Effector memory CD4-positive, alpha-beta T cell (primary cell): Measurements from ENCODE around the gene HLA-DMA.
A peak's percentile ranks its signal among the peaks of the same experiment; 100 is the strongest.

Source experiments
- DNase-seq, 3 donors: peaks; one replicate each; pipeline ENCODE4 v3.0.0-alpha.2; 2020
- H3K27ac ChIP-seq: 2 replicates; pipeline ENCODE4 v1.7.0; 2013; ENCODE audit warnings: mild to moderate bottlenecking, low read length, moderate library complexity; ENCODE audit not compliant: insufficient read depth, poor library complexity, severe bottlenecking
- H3K27me3 ChIP-seq: replicated peaks from 2 replicates; pipeline ENCODE4 v1.7.0; 2013; ENCODE audit warnings: mild to moderate bottlenecking, low read length; ENCODE audit not compliant: insufficient read depth, control insufficient read depth, poor library complexity, severe bottlenecking
- H3K36me3 ChIP-seq: 2 replicates; pipeline ENCODE4 v1.7.0; 2013; ENCODE audit warnings: mild to moderate bottlenecking, low read length, moderate library complexity; ENCODE audit not compliant: control insufficient read depth, insufficient read depth
- H3K4me1 ChIP-seq: 2 replicates; pipeline ENCODE4 v1.7.0; 2013; ENCODE audit warnings: low read length, mild to moderate bottlenecking; ENCODE audit not compliant: control insufficient read depth, insufficient read depth, poor library complexity, severe bottlenecking
- H3K4me3 ChIP-seq: 2 replicates; pipeline ENCODE4 v1.7.0; 2013; ENCODE audit warnings: low read length, low read depth, mild to moderate bottlenecking; ENCODE audit not compliant: insufficient read depth, poor library complexity, severe bottlenecking
- H3K9me3 ChIP-seq: 2 replicates; pipeline ENCODE4 v1.7.0; 2013; ENCODE audit warnings: mild to moderate bottlenecking, low read length, moderate library complexity; ENCODE audit not compliant: control insufficient read depth

Gene HLA-DMA

DNA sequence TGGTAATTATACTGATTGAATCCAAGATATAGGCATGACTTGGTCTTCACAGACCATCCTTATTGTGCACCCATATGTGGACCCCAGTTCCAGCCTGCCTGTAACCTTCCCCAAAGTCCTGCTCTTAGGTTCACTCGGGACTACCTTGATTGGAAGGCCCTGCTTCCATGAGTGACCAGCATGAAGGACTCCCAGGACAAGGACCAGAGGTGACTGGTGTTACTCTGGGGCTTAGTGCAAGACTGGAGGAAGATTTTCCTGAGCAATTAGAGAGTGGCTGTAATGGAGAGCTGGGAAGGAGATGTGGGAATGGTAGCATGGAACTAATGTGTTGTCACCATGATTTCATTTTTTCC, 30.6 kb upstream of the HLA-DMA start:
- no peaks in the 10 kb centered on the region for H3K4me1 ChIP-seq
- no peak overlapping the region for H3K4me3 ChIP-seq
- no peak for DNase-seq
- H3K36me3 ChIP-seq = peaks cover 32% of the 10 kb centered on the region
- H3K27ac ChIP-seq = no peak overlapping the region
- no peaks in the 10 kb centered on the region for H3K27me3 ChIP-seq
- no peaks in the 10 kb centered on the region for H3K9me3 ChIP-seq

DNA sequence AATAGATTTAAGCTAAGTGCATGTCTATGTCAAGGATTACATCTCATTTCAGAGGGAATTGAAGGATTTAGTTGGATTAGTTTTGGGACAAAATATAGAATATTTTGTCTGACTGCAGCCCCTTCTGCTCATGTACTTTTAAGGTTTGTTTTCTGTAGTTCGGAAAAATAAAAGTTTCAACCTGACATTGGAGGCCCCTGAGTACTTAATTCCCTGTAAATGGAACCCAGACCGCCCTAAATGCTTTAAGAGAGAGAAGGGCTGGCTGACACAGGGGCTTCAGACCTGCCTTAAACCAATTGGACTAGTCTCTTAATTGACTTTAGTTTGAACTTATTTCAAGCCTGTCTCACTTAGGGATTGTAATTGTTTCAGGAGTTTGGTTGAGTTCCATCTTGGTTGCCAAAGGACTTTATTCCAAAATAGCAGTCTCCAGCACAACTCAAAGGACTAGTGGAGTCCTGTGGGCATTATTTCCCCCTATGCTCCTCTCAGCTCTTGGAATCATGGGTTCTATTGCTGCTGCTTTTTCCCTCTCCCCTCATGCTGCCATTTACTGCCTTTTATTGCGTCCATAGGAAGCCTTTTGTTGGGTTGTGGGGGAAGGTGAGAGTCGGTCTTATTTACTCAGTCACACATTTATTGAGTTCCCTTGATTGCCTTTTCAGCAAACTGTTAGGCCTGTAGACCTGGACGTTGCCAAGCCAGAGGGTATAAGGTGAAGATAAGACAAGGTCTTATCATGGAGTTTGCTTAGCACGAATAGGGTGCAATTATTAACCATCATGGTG, 30.0 kb upstream of the HLA-DMA start:
- H3K27ac ChIP-seq = no peak overlapping the region
- peaks cover 38% of the 10 kb centered on the region for H3K36me3 ChIP-seq
- DNase-seq = no peak
- H3K27me3 ChIP-seq = no peaks in the 10 kb centered on the region
- no peaks in the 10 kb centered on the region for H3K9me3 ChIP-seq
- H3K4me3 ChIP-seq = no peak overlapping the region
- no peaks in the 10 kb centered on the region for H3K4me1 ChIP-seq

- Histone ChIP-seq H3K4me1 (no peaks in the 10 kb centered on the region), H3K27ac (no peak overlapping the region), H3K4me3 (no peak overlapping the region), H3K9me3 (no peaks in the 10 kb centered on the region), H3K27me3 (no peaks in the 10 kb centered on the region), H3K36me3 (peaks cover 45% of the 10 kb centered on the region)
- DNase-seq = no peak
These were observed 29.3 kb upstream of the HLA-DMA start for GRCh38 chr6:32982084-32982701.

DNA sequence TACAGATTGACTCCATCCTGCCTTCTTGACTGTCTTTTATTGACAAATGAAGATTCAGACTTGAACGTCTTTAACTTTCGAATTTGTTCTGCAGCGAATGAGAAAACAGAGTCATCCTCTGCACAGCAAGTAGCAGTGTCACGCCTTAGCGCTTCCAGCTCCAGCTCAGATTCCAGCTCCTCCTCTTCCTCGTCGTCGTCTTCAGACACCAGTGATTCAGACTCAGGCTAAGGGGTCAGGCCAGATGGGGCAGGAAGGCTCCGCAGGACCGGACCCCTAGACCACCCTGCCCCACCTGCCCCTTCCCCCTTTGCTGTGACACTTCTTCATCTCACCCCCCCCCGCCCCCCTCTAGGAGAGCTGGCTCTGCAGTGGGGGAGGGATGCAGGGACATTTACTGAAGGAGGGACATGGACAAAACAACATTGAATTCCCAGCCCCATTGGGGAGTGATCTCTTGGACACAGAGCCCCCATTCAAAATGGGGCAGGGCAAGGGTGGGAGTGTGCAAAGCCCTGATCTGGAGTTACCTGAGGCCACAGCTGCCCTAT, 27.7 kb upstream of the HLA-DMA start:
- H3K9me3 ChIP-seq = no peaks in the 10 kb centered on the region
- H3K27ac ChIP-seq = no peak overlapping the region
- DNase-seq = no peak
- H3K36me3 ChIP-seq = peaks cover 61% of the 10 kb centered on the region
- H3K4me1 ChIP-seq = peaks cover 12% of the 10 kb centered on the region
- H3K4me3 ChIP-seq = no peak overlapping the region
- no peaks in the 10 kb centered on the region for H3K27me3 ChIP-seq

DNA sequence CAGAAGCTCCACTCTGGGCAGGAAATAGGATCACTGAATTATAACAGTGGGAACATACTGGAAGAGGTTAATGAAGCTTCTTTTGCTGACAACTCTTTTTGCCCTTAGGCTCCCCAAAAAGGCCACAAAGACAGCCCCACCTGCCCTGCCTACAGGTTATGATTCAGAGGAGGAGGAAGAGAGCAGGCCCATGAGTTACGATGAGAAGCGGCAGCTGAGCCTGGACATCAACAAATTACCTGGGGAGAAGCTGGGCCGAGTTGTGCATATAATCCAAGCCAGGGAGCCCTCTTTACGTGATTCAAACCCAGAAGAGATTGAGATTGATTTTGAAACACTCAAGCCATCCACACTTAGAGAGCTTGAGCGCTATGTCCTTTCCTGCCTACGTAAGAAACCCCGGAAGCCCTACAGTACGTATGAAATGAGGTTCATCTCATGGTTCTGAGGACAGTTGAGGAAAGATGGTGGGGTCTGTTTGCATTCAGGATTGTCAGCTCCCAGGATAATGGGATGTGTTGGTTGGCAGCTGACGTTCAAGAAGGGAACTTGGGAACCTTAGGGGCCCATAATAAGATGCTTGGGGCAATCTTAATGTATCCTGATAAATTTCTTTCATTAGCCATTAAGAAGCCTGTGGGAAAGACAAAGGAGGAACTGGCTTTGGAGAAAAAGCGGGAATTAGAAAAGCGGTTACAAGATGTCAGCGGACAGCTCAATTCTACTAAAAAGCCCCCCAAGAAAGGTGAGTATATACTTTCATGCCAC, 27.0 kb upstream of the HLA-DMA start:
- Histone ChIP-seq H3K4me3 (no peak overlapping the region), H3K27me3 (no peaks in the 10 kb centered on the region), H3K9me3 (no peaks in the 10 kb centered on the region), H3K27ac (no peak overlapping the region), H3K36me3 (peaks cover 68% of the 10 kb centered on the region), H3K4me1 (peaks cover 17% of the 10 kb centered on the region)
- DNase-seq = no peak

GRCh38 chr6:32977953-32978324, 25.0 kb upstream of the HLA-DMA start:
- DNase-seq = no peak
- Histone ChIP-seq H3K4me1 (peaks cover 26% of the 10 kb centered on the region), H3K27me3 (no peaks in the 10 kb centered on the region), H3K27ac (peak overlapping the region; percentile 11), H3K4me3 (no peak overlapping the region), H3K9me3 (no peaks in the 10 kb centered on the region), H3K36me3 (peaks cover 77% of the 10 kb centered on the region)

GRCh38 chr6:32977272-32977952, 24.5 kb upstream of the HLA-DMA start:
- H3K36me3 ChIP-seq = peaks cover 83% of the 10 kb centered on the region

DNA sequence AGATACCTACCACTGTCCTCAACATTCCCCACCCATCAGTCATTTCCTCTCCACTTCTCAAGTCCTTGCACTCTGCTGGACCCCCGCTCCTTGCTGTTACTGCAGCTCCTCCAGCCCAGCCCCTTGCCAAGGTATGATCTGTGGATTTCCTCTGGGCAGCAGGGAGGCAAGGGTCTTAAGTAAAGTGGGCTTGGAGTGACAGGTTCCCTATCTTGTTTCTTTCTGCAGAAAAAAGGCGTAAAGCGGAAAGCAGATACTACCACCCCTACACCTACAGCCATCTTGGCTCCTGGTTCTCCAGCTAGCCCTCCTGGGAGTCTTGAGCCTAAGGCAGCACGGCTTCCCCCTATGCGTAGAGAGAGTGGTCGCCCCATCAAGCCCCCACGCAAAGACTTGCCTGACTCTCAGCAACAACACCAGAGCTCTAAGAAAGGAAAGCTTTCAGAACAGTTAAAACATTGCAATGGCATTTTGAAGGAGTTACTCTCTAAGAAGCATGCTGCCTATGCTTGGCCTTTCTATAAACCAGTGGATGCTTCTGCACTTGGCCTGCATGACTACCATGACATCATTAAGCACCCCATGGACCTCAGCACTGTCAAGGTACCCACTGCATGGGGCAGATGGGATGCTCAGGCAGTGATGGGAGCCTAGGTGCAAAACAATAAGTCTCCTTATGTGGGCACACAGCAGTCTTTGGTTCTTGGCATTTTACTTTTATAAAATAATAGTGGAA, 23.6 kb upstream of the HLA-DMA start:
- no peaks in the 10 kb centered on the region for H3K27me3 ChIP-seq
- no peaks in the 10 kb centered on the region for H3K9me3 ChIP-seq
- peaks cover 82% of the 10 kb centered on the region for H3K36me3 ChIP-seq
- H3K4me3 ChIP-seq = no peak overlapping the region
- peaks cover 26% of the 10 kb centered on the region for H3K4me1 ChIP-seq
- DNase-seq = no peak
- H3K27ac ChIP-seq = no peak overlapping the region

More at GRCh38 chr6:32977272-32977952, 24.5 kb upstream of the HLA-DMA start:
- Histone ChIP-seq H3K4me1 (peaks cover 26% of the 10 kb centered on the region), H3K27ac (peak overlapping the region; percentile 11), H3K4me3 (no peak overlapping the region), H3K9me3 (no peaks in the 10 kb centered on the region), H3K27me3 (no peaks in the 10 kb centered on the region)
- no peak for DNase-seq

- no peaks in the 10 kb centered on the region for H3K27me3 ChIP-seq
- peaks cover 26% of the 10 kb centered on the region for H3K4me1 ChIP-seq
- no peak for DNase-seq
- H3K9me3 ChIP-seq = no peaks in the 10 kb centered on the region
- no peak overlapping the region for H3K27ac ChIP-seq
- no peak overlapping the region for H3K4me3 ChIP-seq
- H3K36me3 ChIP-seq = peaks cover 76% of the 10 kb centered on the region
These were observed 23.0 kb upstream of the HLA-DMA start for GRCh38 chr6:32975886-32976285.
